Left lobe of liver (tissue), 2 donors: ENCODE data around the gene LHX1. TPM values are rescaled to one million over a fixed set of nuclear protein-coding genes. Genes with fewer than 3 reads are reported as not detected.
A peak's percentile ranks its signal among the peaks of the same experiment; 100 is the strongest.

Experiments used
- ATAC-seq: fragments of 200-7000 bp; cut with Tn5 transposase; one replicate; pipeline ENCODE4 v1.9.1; 2020; ENCODE audit warnings: mild to moderate bottlenecking, moderate library complexity
- DNase-seq: peaks from one replicate; pipeline ENCODE4 v3.0.0-alpha.2; 2020; ENCODE audit warnings: low spot score
- total RNA-seq: library from RNA; stranded (reverse); gene quantifications from one replicate; pipeline ENCODE4 v1.2.1, GENCODE V29; 2021
- donor health status: DM: no; HTN: no; CAD: no; lungs with moderate emphysema.
- donor health status: DM: no; HTN: yes; CAD: no.

The LHX1 gene
- total RNA-seq, 1 donor from 2014 or later: not detected

DNA sequence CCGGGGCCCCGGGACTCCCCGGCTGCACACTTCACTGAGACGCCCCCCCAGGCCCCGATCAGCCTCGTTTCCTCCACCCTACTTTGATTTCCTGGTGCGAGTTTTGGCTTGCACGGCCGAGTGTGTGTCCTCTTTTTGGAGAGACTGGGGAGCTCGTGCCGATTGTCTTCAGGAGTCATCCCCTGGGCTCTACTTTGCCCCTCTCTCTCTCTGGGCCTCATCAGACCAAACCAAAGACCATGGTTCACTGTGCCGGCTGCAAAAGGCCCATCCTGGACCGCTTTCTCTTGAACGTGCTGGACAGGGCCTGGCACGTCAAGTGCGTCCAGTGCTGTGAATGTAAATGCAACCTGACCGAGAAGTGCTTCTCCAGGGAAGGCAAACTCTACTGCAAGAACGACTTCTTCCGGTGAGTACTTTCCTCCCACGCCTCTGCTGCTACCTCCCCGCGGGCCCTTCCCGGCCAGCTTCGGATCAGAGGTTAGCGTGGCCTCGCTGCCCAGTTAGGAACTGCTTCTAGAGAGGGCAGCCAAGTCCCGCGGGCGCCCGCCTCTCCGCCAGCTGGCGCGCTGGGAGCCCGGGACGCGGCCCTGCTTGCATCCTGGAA lies 787 bp downstream of the LHX1 start:
- peak; percentile 92 for ATAC-seq
- peak; percentile 81 for DNase-seq

DNA sequence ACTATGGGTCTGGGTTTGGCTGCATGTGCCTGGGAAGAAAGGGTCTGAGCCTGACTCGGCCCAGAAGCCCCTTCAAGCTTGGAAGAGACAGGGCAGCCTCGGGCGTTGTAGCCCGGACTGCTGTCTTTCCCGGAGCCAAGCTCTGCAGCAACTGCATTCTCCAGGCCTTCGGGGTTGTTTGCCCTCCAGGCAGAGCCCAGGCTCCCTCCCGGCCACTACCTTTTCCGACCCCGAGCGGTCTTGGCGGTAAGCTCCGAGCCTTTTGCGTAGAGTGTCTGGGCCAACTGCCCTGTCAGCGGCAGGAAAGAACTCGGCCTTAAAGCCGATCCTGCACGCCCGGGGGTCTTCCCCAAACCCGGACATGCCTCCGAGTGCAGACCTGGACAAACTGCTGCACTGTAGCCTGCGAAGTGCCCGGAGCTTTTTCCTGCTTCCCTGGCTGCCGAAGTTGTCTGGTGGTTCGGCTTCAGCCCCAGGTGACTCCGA lies 1.3 kb downstream of the LHX1 start:
- DNase-seq (no peak), ATAC-seq (no peak)

DNA sequence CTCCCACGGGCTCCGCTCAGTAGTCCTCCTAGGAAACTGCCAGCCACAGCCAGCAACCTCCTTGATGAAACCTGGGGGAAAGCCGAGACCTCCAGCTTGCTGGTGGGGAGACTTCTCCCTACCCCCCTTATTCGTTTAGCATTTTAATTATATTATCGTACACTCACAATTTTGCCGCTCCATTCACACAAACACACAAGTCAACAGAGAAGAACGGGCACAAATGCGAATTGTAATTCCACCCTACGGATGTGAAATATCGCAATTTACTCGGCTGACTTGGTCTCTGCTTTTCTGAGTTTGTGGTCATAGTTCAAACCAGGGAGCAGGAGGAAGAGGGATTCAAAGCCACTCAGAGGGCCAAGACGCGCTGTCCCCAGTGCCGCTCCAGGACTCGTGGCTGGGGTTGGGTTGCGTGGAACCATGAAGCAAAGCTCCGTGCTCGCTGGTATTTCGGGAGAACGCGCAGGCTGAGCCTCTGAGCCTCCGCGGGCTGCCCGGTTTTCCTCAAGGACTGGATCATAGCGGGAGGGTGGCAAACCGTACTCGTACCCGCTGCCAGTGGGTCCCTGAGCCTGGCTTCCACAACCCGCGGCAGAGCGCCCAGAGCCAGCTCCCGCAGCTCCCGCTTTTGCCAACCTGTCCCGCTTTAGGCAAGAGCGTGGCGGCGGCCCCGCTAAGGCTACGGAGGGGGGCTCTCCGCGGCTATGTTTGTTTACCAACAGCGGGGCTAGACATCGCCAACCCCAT lies 2.0 kb downstream of the LHX1 start:
- DNase-seq (no peak), ATAC-seq (no peak)

DNA sequence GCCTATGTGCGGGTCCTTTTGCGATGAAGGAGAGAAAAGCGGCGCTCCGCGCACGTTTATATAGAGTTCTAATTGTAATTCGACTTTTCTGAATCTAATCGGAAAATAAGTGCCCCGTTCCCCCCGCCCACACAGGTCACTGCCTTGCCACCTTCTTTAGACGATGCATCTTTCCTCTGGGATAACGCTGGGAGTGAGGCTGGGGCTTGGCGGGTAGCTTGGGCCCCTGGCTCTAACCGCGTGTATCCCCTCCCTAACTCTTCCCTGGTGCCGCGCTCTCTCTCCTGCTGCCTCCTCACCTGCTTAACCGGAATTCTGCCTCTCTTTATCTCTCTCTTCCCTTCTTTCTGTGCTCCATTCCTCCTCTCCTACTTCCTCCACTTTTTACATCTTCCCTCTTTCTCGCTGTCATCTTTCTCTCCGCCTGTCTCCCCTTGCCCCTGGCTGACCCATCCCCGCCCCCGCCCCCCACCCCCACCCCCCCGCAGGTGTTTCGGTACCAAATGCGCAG lies 2.6 kb downstream of the LHX1 start:
- DNase-seq (no peak), ATAC-seq (no peak)

DNA sequence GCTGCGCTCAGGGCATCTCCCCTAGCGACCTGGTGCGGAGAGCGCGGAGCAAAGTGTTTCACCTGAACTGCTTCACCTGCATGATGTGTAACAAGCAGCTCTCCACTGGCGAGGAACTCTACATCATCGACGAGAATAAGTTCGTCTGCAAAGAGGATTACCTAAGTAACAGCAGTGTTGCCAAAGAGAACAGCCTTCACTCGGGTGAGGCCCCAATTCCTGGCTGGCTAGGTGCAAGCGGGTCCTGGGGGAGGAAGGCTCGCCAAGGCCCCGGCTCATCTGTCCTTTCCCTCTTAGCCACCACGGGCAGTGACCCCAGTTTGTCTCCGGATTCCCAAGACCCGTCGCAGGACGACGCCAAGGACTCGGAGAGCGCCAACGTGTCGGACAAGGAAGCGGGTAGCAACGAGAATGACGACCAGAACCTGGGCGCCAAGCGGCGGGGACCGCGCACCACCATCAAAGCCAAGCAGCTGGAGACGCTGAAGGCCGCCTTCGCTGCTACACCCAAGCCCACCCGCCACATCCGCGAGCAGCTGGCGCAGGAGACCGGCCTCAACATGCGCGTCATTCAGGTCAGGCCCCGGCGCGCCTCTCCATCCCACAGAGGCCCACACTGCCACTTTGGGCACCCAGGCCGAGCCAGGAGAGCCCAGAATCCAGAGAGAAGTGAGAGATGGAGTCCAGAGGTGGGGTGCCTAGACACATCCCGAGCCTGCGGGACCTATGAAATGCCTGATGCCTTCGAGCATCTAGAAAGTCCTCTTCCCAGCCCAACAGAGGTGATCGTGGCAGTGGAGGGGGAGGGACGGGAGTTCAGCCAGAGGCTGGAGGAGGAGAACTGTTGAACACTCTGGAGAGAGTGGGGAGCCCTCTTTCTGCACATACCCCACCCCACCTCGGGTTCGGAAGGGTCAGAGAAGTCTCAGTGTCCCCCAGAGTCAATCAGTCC lies 3.3 kb downstream of the LHX1 start:
- ATAC-seq: no peak
- no peak for DNase-seq

DNA sequence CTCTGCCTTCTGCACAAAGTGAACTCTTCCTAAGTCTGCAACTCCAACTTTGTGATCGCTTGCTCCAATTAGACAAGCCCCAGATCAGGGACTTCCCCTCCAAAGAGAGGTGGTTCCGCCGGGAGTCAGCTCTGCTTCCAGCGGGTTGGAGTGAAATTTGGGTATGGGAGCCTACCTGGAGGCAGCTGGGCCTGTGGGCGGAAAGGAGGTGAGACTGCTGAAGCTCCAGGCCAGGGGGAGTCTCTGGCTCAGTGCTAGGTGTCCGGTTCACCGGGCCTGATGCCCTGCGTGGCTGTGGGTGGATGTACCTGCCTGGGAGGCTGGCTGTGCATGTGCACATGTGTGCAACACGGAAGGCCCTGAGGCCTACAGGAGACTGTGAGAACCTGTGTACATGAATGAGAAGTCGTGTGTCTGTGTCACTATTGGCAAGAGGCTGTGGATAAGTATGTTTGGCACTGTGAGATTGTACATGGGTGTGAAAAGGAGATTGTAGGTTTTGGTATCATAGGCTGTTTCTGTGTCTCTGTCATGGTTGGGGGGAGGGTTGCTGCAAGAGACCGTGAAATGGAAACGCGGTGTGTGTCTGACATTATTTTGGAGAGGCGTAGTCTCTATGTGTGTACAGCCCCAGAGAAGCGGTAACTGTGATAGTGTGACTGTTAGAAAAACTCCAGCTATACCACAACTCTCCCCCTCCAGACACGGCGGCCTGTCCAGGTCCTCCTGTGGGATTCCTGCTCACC lies 4.2 kb downstream of the LHX1 start:
- no peak for ATAC-seq
- no peak for DNase-seq

DNA sequence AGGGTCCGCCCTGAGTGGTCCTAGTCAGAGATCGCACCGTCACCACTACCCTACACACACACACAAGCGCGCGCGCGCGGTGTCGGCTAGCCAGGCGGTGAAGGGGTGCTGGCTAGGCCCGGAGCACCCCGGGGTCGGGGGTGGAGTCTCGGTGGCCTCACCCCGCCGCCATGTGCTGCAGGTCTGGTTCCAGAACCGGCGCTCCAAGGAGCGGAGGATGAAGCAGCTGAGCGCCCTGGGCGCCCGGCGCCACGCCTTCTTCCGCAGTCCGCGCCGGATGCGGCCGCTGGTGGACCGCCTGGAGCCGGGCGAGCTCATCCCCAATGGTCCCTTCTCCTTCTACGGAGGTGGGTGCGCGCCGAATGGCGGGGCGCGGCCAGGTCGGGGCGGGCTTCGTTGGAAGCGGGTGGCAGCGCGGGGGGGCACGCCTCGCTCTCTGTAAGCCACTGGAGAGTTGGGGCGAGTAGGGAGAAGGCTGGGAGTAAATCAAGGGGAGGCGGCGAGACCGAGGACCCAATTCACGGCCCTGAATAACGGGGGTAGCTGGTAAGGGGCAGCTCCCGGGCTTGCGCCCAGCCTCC lies 4.8 kb downstream of the LHX1 start:
- no peak for DNase-seq
- ATAC-seq: no peak

DNA sequence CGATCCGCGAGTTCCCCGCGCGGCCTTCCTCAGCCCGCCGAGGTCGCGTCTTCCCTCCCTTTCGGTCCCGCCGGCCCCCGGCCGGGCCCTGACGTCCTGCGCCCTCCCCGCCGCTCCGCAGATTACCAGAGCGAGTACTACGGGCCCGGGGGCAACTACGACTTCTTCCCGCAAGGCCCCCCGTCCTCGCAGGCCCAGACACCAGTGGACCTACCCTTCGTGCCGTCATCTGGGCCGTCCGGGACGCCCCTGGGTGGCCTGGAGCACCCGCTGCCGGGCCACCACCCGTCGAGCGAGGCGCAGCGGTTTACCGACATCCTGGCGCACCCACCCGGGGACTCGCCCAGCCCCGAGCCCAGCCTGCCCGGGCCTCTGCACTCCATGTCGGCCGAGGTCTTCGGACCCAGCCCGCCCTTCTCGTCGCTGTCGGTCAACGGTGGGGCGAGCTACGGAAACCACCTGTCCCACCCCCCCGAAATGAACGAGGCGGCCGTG lies 5.4 kb downstream of the LHX1 start:
- ATAC-seq (no peak), DNase-seq (no peak)

DNA sequence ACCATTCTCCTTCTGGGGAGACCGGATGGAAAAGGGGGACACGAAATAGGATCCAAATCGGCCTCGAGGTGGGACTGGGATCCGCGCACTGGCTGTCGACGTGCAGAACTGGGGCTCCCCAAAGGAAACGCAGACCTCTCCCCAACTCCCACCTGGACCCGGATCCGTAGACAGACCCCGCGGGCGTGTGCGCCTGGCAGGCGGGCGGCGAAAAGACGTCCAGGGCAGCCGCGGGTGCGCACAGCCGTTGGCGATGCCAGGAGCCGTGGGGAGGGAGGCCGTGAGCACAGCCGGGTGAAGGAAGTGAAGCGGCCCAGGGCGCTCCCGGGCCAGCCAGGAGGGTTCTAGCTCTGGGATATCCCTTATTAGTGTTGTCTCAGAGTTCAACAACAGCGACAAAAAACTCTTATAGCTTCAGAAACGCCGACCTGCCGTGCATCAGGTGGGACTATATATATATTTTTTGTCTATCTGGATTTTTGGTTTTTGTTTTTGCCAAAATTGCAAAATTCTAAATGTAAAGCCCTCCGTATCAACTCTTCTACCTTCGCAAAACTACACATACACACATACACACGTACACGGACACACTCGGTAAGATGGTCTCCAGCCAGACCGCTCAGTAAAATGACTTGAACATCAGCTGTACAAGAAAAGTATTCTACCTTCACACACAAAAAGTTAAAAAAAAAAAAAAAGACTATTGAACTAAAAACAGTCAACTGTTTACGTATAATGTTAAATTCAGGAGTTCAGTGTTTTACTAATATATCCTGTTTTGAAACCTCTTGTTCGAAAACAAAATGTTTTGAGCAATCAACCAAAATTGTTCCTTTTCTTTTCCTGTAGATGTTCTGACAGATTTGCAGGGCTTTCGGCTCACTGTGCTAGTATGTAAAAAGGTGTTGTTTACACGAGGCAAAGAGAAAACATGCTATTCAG lies 6.2 kb downstream of the LHX1 start:
- DNase-seq: no peak
- no peak for ATAC-seq

DNA sequence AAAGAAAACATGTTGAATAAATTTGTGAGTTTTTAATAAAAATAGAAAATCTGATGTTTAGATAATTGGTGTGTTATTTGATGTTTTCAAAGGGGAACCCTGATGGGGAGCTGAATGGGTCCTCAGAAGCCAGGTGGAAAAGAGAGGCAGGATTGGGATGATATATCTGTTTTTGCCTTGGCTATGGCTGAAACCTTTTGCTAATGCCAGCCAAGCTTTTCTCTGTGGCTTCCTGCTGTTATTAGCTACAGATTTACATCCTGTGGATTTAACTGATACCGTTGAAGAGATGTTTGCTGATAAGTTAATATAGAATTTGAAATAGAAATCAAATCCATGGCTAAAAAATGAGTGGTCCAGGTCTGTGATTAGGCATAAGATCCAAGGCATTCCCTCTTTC lies 7.3 kb downstream of the LHX1 start:
- ATAC-seq (no peak), DNase-seq (no peak)

DNA sequence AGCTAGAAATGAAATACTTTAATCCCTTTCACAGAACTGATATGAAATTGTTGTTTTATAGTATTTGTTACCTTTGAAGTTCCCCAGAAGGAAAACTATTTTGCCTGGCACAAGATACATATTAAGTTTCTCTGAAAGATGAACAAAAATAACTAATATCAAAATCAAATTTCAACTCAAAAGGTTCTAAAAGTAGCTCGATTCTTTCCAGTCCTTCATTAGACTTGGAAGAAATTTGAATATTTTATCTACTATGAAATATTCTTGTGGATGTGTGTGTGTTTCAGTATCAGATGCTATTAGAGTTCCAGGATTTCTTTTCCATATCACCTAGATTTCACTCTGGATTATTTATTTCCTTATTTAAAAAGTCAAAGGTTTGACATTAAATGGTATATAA lies 7.9 kb downstream of the LHX1 start:
- DNase-seq (no peak), ATAC-seq (no peak)

DNA sequence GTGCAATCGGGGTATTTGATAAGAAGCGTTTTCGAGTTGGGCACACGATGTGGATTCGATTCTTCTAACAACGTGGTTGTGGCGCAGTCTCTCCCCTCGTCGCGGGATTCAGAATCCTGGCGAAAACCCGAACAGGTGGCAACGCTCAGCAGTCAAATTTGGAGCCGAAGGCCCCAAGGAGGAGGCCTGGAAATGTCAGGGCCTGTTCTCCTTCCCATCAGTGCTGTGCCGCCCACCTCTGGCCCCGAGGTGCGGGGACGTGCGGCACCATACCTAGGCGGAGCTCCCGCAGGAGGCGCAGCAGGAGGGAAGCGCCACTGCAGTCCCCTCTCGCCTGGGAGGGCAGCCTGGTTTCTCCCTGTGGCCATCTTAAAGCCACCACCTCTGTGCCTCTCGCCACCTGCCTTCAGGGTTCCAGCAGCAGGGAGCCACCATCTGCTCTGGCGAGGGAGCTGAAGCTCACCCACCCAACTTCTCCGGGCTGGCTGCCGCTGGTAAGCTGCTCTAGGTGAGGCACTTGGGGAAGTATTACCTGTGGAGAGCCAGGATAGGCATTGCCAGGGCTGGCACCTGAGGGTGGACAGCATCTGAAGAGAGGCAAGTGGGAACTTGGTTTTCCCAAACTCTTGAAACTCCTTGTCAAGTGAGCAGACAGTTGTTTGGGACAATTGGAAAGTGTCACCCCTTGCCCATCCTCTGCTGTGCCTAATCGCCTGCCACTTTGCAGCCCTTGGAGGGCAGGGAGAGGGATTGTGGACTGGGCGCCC lies 8.9 kb downstream of the LHX1 start:
- ATAC-seq: no peak
- no peak for DNase-seq

DNA sequence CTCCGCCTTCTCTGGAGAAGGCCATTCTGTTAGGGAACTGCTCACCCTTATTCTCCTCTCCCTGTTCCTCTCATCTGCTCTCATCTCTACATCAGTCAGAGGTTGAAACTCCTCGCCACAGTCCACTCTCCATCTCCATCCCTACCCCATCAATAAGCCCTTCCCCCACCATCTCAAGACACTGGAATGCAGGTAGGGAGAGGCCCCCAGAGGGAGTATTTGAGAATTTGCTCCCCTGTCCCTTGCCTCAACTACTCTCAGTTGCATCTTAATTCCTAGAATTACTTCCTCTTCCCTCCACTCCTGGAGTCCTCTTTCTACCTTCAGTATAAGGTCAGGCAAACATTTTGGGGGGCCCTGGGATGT lies 9.4 kb downstream of the LHX1 start:
- ATAC-seq (no peak), DNase-seq (no peak)

DNA sequence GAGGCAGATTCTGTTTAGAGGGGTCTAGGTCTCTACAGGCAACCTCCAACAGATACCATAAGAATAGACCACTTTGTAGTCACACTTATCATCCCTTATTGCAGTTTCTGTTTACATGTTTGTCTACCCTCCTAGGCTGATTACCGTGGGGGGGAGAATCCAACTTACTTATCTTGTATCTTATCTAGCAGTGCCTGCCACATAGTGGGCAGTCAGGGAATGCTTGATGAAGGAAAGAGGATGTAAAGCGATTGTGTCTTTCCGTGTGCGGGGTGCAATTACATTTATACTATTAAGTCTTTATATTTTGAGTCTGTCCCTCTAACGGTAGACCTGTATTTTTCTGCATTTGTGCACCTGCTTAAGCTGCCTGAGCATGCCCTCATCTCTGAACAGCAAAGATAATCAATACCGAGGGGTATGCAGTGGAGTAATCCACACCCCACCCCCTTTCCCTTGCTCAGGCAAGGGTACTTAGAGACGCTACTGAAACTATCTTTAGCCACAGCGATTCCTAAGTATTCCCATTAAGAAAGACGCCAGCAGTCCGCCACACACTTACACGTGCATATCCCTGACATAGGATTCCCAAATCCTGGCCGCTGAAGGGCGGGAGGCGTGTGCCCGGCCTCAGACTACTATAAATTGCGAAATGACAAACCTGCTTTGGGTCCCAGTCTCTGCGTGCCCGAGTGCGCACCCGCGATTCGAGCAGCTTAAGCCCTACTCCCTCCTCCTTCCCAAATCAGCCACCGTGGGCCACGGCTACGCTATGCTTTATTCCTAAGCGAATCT lies 10.8 kb downstream of the LHX1 start:
- ATAC-seq (peak; percentile 80), DNase-seq (no peak)

DNA sequence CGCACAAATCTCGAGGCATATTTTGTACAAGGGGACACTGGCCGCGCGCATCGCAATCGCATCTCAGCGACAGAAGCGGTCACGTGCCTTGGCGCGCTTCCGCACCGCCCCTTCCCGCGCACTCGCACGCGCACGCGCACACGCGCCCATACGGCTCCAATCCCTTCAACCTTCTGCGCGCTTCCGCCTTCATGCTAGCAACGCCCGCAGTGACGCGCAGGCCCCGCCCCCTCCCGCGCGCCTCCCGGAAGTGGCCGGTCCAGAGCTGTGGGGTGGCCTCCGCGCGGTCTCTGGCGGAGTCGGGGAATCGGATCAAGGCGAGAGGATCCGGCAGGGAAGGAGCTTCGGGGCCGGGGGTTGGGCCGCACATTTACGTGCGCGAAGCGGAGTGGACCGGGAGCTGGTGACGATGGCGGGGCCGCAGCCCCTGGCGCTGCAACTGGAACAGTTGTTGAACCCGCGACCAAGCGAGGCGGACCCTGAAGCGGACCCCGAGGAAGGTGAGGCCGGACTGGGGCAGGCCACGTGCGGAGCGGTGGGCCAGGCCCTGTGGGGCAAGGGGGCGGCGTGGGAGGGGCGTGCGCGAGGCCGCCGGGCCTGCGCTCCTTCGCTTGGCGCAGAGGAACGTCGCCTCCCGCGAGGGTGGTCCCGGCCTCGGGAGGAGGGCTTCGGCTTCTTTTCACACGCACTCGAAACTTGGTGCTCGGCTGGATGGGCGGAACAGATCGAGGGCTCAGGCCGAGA lies 11.6 kb downstream of the LHX1 start, which contains the start of gene AATF:
Gene AATF (plus strand): TSS at position 238 of the 744 bp plus-strand sequence. CDS start 172 bp downstream, at position 410.
- ATAC-seq (peak; percentile 98), DNase-seq (peak; percentile 98)

DNA sequence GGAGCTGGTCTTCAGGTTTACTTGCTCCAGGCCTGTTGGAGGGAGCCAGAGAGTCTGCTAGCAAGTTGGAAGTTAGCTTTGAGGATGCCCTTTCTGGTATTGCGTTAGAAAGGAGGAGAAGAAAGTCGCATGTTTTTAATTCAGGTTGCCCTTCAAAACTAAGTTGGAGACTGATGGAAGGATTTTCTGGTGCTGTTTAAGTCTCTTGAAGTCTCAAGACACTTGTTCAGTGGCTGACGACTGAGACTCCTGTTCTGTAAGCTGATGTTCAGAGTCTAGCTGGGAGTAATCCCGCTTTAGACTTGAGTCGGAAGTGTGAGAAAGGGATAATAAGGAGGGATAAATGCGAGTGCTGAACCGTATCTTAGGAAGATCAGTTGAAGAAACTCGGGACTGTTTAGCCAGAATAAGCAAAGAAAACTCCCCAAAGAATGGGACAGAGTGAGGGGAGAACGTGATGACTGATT lies 12.2 kb downstream of the LHX1 start:
- no peak for DNase-seq
- peak; percentile 51 for ATAC-seq
